GM21717 (cell line): Measurements from ENCODE around the gene PSMB10.

Source experiments
- ATAC-seq: cut with Tn5 transposase; IDR thresholded peaks from one replicate; pipeline ENCODE4 v1.9.1; 2021; ENCODE audit warnings: mild to moderate bottlenecking, moderate library complexity; ENCODE audit not compliant: unreplicated experiment

PSMB10 gene

GRCh38 chr16:67964477-67965131, 28.0 kb upstream of the PSMB10 start:
- no peak for ATAC-seq

GRCh38 chr16:67963662-67964321, 27.1 kb upstream of the PSMB10 start:
- ATAC-seq: no peak

- ATAC-seq: no peak
These were observed 26.6 kb upstream of the PSMB10 start for GRCh38 chr16:67963292-67963661.

- ATAC-seq: no peak
These were observed 25.5 kb upstream of the PSMB10 start for GRCh38 chr16:67962135-67962534.

GRCh38 chr16:67961551-67961957, 24.9 kb upstream of the PSMB10 start:
- ATAC-seq: no peak

- no peak for ATAC-seq
These were observed 23.1 kb upstream of the PSMB10 start for GRCh38 chr16:67959536-67960329.

GRCh38 chr16:67957622-67958021, 21.0 kb upstream of the PSMB10 start:
- ATAC-seq: no peak

GRCh38 chr16:67954421-67955196, 18.0 kb upstream of the PSMB10 start:
- no peak for ATAC-seq

GRCh38 chr16:67953641-67954375, 17.2 kb upstream of the PSMB10 start:
- no peak for ATAC-seq

- ATAC-seq: no peak
These were observed 14.8 kb upstream of the PSMB10 start for GRCh38 chr16:67951485-67951884.

- no peak for ATAC-seq
These were observed 13.7 kb upstream of the PSMB10 start for GRCh38 chr16:67950335-67950843.

GRCh38 chr16:67949645-67950044, 13.0 kb upstream of the PSMB10 start:
- no peak for ATAC-seq

- ATAC-seq: no peak
These were observed 11.4 kb upstream of the PSMB10 start for GRCh38 chr16:67948015-67948414.

- no peak for ATAC-seq
These were observed 10.4 kb upstream of the PSMB10 start for GRCh38 chr16:67946966-67947558.

GRCh38 chr16:67946128-67946569, 9.5 kb upstream of the PSMB10 start:
- no peak for ATAC-seq

GRCh38 chr16:67945392-67945933, 8.8 kb upstream of the PSMB10 start:
- no peak for ATAC-seq

GRCh38 chr16:67944690-67945391, 8.2 kb upstream of the PSMB10 start:
- no peak for ATAC-seq

GRCh38 chr16:67943619-67944504, 7.2 kb upstream of the PSMB10 start, which contains the start of gene LCAT:
Gene LCAT (minus strand): TSS chr16:67944120. CDS start chr16:67944101, 19 bp downstream.
- no peak for ATAC-seq
